Ovary (tissue), 3 donors: ENCODE results near the gene NETO1.

Source experiments
- POLR2A ChIP-seq: fragments of 450-650 bp; IDR thresholded peaks from one replicate; pipeline ENCODE4 v1.6.1; 2017; ENCODE audit warnings: antibody characterized with exemption, mild to moderate bottlenecking, moderate library complexity
- TF ChIP-seq, protein P1 (sequence below), 3 donors: fragments of 450-650 bp in 2 of 3; fragments of 200-600 bp in 1 of 3; IDR thresholded peaks; one replicate each; pipeline versions ENCODE4 v1.5.1 to v1.8.0; 2016 to 2022; ENCODE audit warnings: antibody characterized with exemption in 3 of 3, mild to moderate bottlenecking in 1 of 3
- donor health status: DM: no; HTN: no; CAD: no.

DNA sequence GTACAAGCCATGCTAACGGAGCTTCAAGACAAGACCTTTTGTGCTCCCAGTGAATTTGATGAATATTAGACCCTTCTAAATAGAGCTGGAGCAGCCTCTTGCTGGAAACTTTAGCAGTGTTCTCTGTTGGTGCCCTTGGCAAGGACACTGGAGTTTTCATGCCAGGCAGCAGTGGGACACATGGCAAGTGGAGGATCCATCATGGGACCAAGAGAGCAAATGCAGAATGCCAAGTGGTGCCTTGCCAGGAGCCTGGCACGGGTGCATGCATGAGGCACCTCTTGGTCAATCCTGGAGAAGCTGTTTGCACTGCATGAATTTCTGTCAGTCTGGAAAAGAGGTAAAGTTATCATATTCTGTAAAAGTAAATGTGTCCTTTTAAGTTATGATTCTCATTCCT is 59.1 kb downstream of the NETO1 start:
- TF ChIP-seq, protein P1, sequence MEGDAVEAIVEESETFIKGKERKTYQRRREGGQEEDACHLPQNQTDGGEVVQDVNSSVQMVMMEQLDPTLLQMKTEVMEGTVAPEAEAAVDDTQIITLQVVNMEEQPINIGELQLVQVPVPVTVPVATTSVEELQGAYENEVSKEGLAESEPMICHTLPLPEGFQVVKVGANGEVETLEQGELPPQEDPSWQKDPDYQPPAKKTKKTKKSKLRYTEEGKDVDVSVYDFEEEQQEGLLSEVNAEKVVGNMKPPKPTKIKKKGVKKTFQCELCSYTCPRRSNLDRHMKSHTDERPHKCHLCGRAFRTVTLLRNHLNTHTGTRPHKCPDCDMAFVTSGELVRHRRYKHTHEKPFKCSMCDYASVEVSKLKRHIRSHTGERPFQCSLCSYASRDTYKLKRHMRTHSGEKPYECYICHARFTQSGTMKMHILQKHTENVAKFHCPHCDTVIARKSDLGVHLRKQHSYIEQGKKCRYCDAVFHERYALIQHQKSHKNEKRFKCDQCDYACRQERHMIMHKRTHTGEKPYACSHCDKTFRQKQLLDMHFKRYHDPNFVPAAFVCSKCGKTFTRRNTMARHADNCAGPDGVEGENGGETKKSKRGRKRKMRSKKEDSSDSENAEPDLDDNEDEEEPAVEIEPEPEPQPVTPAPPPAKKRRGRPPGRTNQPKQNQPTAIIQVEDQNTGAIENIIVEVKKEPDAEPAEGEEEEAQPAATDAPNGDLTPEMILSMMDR (IDR thresholded peaks at IDR 0.05), result no peak
- no peak for TF ChIP-seq POLR2A
